ENCODE measurements around the gene EVX2.

Gene EVX2

DNA sequence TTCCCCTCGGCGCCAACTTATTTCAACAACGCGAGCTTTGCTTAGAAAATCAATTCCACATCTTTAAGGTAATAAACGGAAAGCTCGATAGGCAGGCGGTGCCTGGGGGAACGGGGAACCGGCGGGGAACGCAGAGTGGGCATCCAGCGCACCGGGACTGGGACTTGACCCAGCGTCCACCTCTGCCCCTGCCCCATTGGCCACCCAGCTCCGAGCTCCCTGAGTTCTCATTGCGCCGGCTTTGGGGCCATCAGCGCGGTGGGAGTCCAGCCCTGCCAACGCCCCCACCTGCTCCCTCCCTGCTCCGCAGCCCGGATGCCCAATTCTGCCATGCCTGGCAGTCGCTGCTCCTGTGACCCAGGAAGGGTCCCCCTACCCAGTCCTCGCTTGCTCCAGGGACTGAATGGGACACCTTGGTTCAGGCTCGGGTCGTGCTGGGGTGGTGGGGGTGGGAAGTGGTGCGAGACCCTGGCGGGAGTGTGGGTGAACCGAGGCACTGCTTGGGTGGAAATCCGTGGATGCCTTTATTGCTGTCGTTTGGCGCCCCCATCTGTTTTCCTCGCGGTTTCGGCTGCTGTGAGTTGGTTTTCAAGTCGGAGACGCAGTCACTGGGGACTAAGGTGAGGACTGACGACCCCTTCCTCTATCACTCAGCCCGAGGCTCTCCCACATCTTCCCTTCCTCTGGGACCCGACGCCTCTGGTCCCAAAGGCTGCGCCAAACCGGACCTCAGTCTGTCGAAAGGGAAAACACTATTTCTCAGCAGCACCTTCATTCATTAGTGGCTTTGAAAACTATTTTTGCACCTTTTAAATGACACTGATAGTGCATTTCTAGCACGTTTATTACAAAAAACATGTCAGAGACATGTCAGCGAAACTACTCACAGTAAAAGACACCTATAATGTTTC is 2.4 kb upstream of the EVX2 start:
- Histone ChIP-seq H3K4me2 (no peak overlapping the region; the same call in 1 of the 2 replicates), H4K20me1 (ENCODE audit: insufficient read depth) (no peaks in the 10 kb centered on the region), H3K27me3 (ENCODE audit: insufficient read depth, low read depth) (no peaks in the 10 kb centered on the region)

DNA sequence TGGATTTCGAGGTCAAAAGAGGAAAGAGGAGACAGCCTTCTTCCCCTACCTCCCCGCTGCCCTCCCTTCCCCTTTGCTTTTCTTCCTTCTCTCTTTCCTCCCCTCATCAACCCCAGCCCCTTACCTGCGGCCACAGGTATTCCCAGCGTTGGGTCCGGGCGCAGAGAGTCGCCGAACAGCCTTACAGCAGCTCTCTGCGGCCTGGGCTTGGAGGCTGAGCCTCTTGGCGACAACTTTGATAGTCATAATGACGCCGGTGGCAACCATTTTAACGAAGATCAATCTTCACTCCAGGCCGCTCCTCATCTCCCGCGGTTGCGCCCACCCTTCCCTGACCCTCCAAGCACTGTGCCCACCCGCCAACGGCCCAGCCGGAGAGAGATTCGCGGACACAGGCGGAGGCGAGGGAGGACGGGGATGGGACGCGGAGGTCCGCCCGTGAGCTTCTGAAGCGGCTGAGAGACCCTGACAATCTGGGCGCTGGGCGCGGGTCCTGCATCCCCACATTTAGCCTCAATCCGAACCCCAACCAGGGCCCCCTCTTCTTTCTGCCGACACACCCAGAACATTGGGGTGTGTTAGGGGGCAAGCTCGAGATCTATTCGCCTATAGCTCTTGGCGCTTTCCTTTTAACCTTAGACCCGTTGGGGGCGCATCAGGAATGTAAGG is 1.5 kb upstream of the EVX2 start:
- Histone ChIP-seq H3K27ac (no peak overlapping the region), H3K4me3 (IDR thresholded peaks at IDR 0.05; ENCODE audit: insufficient read depth, low read depth, low read length) (no peak overlapping the region), H3K27me3 (ENCODE audit: insufficient read depth, low read depth) (no peaks in the 10 kb centered on the region), H3K9ac (no peak overlapping the region), H4K20me1 (ENCODE audit: insufficient read depth) (no peaks in the 10 kb centered on the region), H2AFZ (ENCODE audit: low read depth) (no peak overlapping the region), H3K79me2 (ENCODE audit: insufficient read depth, low read depth) (no peaks in the 10 kb centered on the region), H3K36me3 (ENCODE audit: insufficient read depth) (no peaks in the 10 kb centered on the region), H3K4me1 (ENCODE audit: low read depth, poor library complexity, severe bottlenecking) (no peaks in the 10 kb centered on the region), H3K4me2 (no peak overlapping the region)
- TF ChIP-seq, protein P1, sequence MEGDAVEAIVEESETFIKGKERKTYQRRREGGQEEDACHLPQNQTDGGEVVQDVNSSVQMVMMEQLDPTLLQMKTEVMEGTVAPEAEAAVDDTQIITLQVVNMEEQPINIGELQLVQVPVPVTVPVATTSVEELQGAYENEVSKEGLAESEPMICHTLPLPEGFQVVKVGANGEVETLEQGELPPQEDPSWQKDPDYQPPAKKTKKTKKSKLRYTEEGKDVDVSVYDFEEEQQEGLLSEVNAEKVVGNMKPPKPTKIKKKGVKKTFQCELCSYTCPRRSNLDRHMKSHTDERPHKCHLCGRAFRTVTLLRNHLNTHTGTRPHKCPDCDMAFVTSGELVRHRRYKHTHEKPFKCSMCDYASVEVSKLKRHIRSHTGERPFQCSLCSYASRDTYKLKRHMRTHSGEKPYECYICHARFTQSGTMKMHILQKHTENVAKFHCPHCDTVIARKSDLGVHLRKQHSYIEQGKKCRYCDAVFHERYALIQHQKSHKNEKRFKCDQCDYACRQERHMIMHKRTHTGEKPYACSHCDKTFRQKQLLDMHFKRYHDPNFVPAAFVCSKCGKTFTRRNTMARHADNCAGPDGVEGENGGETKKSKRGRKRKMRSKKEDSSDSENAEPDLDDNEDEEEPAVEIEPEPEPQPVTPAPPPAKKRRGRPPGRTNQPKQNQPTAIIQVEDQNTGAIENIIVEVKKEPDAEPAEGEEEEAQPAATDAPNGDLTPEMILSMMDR (conservative IDR thresholded peaks at IDR 0.05; ENCODE audit: low read depth, low read length), result no peak

More for the DNA sequence above, 2.4 kb upstream of the EVX2 start:
- no peak overlapping the region for H3K27ac ChIP-seq
- no peak overlapping the region for H3K9ac ChIP-seq
- no peaks in the 10 kb centered on the region for H3K4me1 ChIP-seq (ENCODE audit: low read depth, poor library complexity, severe bottlenecking)
- TF ChIP-seq, protein P1 (conservative IDR thresholded peaks at IDR 0.05; ENCODE audit: low read depth, low read length), result peak; percentile 47; the same call in 1 of the 2 replicates
- no peak overlapping the region for H3K4me3 ChIP-seq (IDR thresholded peaks at IDR 0.05; ENCODE audit: insufficient read depth, low read depth, low read length)
- no peak overlapping the region for H2AFZ ChIP-seq (ENCODE audit: low read depth)
- H3K36me3 ChIP-seq (ENCODE audit: insufficient read depth), result no peaks in the 10 kb centered on the region
- H3K79me2 ChIP-seq (ENCODE audit: insufficient read depth, low read depth), result no peaks in the 10 kb centered on the region

DNA sequence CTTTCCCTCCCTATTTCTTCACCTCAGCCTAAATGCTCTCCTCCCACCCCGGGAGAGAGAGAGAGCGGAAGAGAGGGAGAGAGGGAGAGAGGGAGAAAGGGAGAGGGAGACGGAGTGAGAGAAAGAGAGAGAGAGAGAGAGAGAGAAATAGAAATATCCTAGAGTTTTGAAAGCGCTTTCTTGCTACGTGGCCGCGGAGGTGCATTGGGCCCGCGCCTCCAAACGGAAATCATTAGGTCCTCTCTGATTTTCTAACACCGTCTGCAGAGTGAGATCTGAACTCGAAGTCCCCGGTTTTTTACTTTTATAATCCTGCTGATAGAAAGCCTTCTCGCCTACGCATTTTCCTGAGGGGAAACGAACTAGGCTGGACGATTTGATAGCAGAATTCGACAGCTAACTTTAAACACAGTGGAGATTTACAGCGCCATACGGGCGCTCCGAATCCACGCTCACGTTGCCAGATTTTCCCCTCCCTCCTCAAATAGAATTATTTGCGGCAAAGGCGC is 903 bp upstream of the EVX2 start:
- TF ChIP-seq, protein P1 (conservative IDR thresholded peaks at IDR 0.05; ENCODE audit: low read depth, low read length), result no peak
- no peak overlapping the region for H3K27ac ChIP-seq
- no peaks in the 10 kb centered on the region for H3K4me1 ChIP-seq (ENCODE audit: low read depth, poor library complexity, severe bottlenecking)
- H3K27me3 ChIP-seq (ENCODE audit: insufficient read depth, low read depth), result no peaks in the 10 kb centered on the region
- no peaks in the 10 kb centered on the region for H4K20me1 ChIP-seq (ENCODE audit: insufficient read depth)
- no peak overlapping the region for H3K4me3 ChIP-seq (IDR thresholded peaks at IDR 0.05; ENCODE audit: insufficient read depth, low read depth, low read length)
- no peak overlapping the region for H3K4me2 ChIP-seq
- no peak overlapping the region for H3K9ac ChIP-seq
- H3K79me2 ChIP-seq (ENCODE audit: insufficient read depth, low read depth), result no peaks in the 10 kb centered on the region
- H3K36me3 ChIP-seq (ENCODE audit: insufficient read depth), result no peaks in the 10 kb centered on the region
- H2AFZ ChIP-seq (ENCODE audit: low read depth), result no peak overlapping the region

DNA sequence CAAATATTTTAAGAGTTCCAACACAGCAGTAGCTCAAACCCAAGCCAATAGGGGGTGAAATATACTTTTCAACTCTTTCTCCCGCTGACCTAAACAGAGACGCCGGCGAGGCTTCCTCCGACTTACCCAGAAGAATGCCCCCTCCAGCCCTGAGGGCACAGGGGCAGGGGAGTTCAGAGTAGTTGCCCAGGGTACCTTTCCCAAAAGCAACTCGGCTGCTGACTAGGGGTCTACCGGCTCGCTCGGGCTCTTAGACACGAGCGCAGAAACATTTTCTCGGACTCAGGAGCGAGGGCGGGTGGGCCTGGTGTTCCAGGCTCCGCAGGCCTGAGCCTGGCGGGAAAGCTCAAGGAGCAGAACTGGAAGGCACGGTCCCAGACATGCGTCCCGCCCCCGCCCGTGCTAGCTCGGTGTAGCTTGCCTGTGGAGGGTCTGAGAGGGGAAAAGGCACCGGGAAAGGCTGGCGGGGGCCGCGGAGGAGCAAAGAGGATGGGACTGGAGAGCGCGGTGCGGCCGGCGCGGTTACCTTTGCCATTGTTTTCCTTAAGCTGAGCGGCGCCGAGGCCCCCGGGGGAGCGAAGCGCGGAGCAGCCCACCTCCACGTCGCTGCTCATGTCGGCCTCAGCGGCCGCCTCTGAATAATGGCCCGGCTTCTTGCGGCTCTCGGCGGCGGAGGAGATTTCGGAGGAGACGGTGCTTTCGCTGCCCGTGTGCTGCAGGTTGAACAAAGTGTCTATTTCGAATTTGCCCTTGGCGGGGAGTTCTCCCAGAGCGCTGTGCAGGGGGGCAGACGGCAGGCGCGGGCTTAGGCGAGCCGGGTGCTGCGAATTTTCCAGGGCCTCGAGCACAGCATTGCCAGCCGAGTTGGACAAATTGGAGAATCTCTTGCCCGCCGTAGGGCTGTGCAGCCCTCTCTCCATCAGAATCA is 674 bp downstream of the EVX2 start:
- no peaks in the 10 kb centered on the region for H3K27me3 ChIP-seq (ENCODE audit: insufficient read depth, low read depth)
- no peak overlapping the region for H3K4me3 ChIP-seq (IDR thresholded peaks at IDR 0.05; ENCODE audit: insufficient read depth, low read depth, low read length)
- H3K4me2 ChIP-seq, result no peak overlapping the region
- H3K9ac ChIP-seq, result no peak overlapping the region
- no peaks in the 10 kb centered on the region for H3K4me1 ChIP-seq (ENCODE audit: low read depth, poor library complexity, severe bottlenecking)
- TF ChIP-seq, protein P1 (conservative IDR thresholded peaks at IDR 0.05; ENCODE audit: low read depth, low read length), result no peak
- H3K79me2 ChIP-seq (ENCODE audit: insufficient read depth, low read depth), result no peaks in the 10 kb centered on the region
- no peak overlapping the region for H3K27ac ChIP-seq
- no peaks in the 10 kb centered on the region for H4K20me1 ChIP-seq (ENCODE audit: insufficient read depth)
- H3K36me3 ChIP-seq (ENCODE audit: insufficient read depth), result no peaks in the 10 kb centered on the region
- no peak overlapping the region for H2AFZ ChIP-seq (ENCODE audit: low read depth)

All from KMS-11 (cell line).